GM18870 (cell line): ENCODE measurements around the gene CERS3.
"Not testable (repeated sequence)": the region's sequence is repeated elsewhere in the genome, so short reads cannot be mapped to it uniquely, and the experiment has no call there.

Source experiments
- ATAC-seq: cut with Tn5 transposase; IDR thresholded peaks from one replicate; pipeline ENCODE4 v1.9.1; 2021; ENCODE audit warnings: moderate library complexity; ENCODE audit not compliant: unreplicated experiment

CERS3 gene

GRCh38 chr15:100468285-100468684 lies 60.5 kb downstream of the CERS3 start:
- no peak for ATAC-seq

GRCh38 chr15:100466073-100466472 lies 62.7 kb downstream of the CERS3 start:
- ATAC-seq, result no peak

- no peak for ATAC-seq
Measured at GRCh38 chr15:100464888-100465287, 63.9 kb downstream of the CERS3 start.

GRCh38 chr15:100464256-100464655 lies 64.5 kb downstream of the CERS3 start:
- no peak for ATAC-seq

- no peak for ATAC-seq
Measured at GRCh38 chr15:100463515-100463914, 65.2 kb downstream of the CERS3 start.

GRCh38 chr15:100461049-100461448 lies 67.7 kb downstream of the CERS3 start:
- no peak for ATAC-seq

- no peak for ATAC-seq
Measured at GRCh38 chr15:100457201-100457600, 71.5 kb downstream of the CERS3 start.

- ATAC-seq, result no peak
Measured at GRCh38 chr15:100454148-100454547, 74.6 kb downstream of the CERS3 start.

- no peak for ATAC-seq
Measured at GRCh38 chr15:100448481-100448880, 80.3 kb downstream of the CERS3 start.

- not testable (repeated sequence) for ATAC-seq
Measured at GRCh38 chr15:100441063-100441462, 87.7 kb downstream of the CERS3 start.

- ATAC-seq, result no peak
Measured at GRCh38 chr15:100439514-100439913, 89.2 kb downstream of the CERS3 start.

- ATAC-seq, result no peak
Measured at GRCh38 chr15:100438570-100438969, 90.2 kb downstream of the CERS3 start.

GRCh38 chr15:100437261-100437660 lies 91.5 kb downstream of the CERS3 start:
- ATAC-seq, result no peak

GRCh38 chr15:100434561-100434960 lies 94.2 kb downstream of the CERS3 start:
- no peak for ATAC-seq

GRCh38 chr15:100434038-100434437 lies 94.7 kb downstream of the CERS3 start:
- ATAC-seq, result no peak

- no peak for ATAC-seq
Measured at GRCh38 chr15:100433304-100433703, 95.4 kb downstream of the CERS3 start.

GRCh38 chr15:100430411-100430810 lies 98.3 kb downstream of the CERS3 start:
- no peak for ATAC-seq

- no peak for ATAC-seq
Measured at GRCh38 chr15:100429116-100429728, 99.5 kb downstream of the CERS3 start.

- no peak for ATAC-seq
Measured at GRCh38 chr15:100426937-100427336, 101.8 kb downstream of the CERS3 start.

- no peak for ATAC-seq
Measured at GRCh38 chr15:100405179-100405578, 123.6 kb downstream of the CERS3 start.

GRCh38 chr15:100400996-100401395 lies 127.8 kb downstream of the CERS3 start:
- no peak for ATAC-seq

GRCh38 chr15:100394736-100395440 lies 133.9 kb downstream of the CERS3 start:
- ATAC-seq, result no peak

- ATAC-seq, result no peak
Measured at GRCh38 chr15:100393008-100393407, 135.7 kb downstream of the CERS3 start.
